Activated CD4-positive, alpha-beta T cell treated with anti-CD3 and anti-CD28 coated beads for 24 hours (primary cell): Measurements from ENCODE around the gene TPCN1.

Experiments used
- DNase-seq, 2 donors: peaks; one replicate each; pipeline ENCODE4 v3.0.0-alpha.2; 2020; ENCODE audit warnings: low read depth in 2 of 2

The TPCN1 gene

GRCh38 chr12:113333877-113334785, 112.9 kb downstream of the TPCN1 start:
- DNase-seq, result no peak

- DNase-seq, result peak; percentile 85 to 86
Measured at GRCh38 chr12:113334786-113335539, 113.7 kb downstream of the TPCN1 start, which contains the start of gene SLC8B1. Gene SLC8B1, minus strand, starts transcription at chr12:113335109. Its CDS starts 2,231 bp downstream, at chr12:113332878.

- no peak for DNase-seq
Measured at GRCh38 chr12:113339540-113339939, 118.3 kb downstream of the TPCN1 start.

GRCh38 chr12:113340061-113340460, 118.8 kb downstream of the TPCN1 start:
- no peak for DNase-seq

- no peak for DNase-seq
Measured at GRCh38 chr12:113341535-113341934, 120.3 kb downstream of the TPCN1 start.

- no peak for DNase-seq
Measured at GRCh38 chr12:113345318-113345717, 124.1 kb downstream of the TPCN1 start.

GRCh38 chr12:113346353-113346752, 125.1 kb downstream of the TPCN1 start:
- DNase-seq, result no peak

GRCh38 chr12:113347107-113347506, 125.8 kb downstream of the TPCN1 start:
- no peak for DNase-seq

GRCh38 chr12:113347892-113348291, 126.6 kb downstream of the TPCN1 start:
- DNase-seq, result no peak
